Endothelial cell of umbilical vein (primary cell): Measurements from ENCODE around the gene ENPP5. TPM values are rescaled to one million over a fixed set of nuclear protein-coding genes. Genes with fewer than 3 reads are reported as not detected.

Experiments
- BruUV-seq: library from RNA; stranded (reverse); fragments of 400-500 nt; replicated peaks from 2 replicates; lab custom pipeline; 2021; lab: Mats Ljungman, UMichigan
- CTCF ChIA-PET: fragments of 300-600, 350-600 bp; sonication (Branson Sonifier 250); formaldehyde crosslinking; loops from one replicate; lab custom pipeline; 2021; ENCODE audit warnings: antibody characterized with exemption, inconsistent platforms; lab: Charles Lee
- POLR2A ChIA-PET: fragments of 300-600, 350-600 bp; sonication (Branson Sonifier 250); formaldehyde crosslinking; loops from one replicate; lab custom pipeline; 2021; ENCODE audit warnings: antibody characterized with exemption, inconsistent platforms; lab: Charles Lee
- DNase-seq: peaks from one replicate; pipeline ENCODE4 v3.0.0-alpha.2; 2011; ENCODE audit warnings: low read depth, low spot score
- FAIRE-seq: peaks from 2 replicates; lab custom pipeline; 2011; peaks lifted over from hg19 to GRCh38; lab: Jason Lieb, UNC
- H2AFZ ChIP-seq: 2 replicates; pipeline ENCODE4 v1.6.0; 2012; ENCODE audit warnings: low read depth, low read length, control low read depth, inconsistent platforms
- H3K27ac ChIP-seq: 2 replicates; pipeline ENCODE4 v1.5.1; 2011; ENCODE audit warnings: low read depth, mild to moderate bottlenecking, control low read depth, low read length, moderate library complexity; ENCODE audit not compliant: insufficient read depth
- H3K27me3 ChIP-seq, 2 experiments: 2 replicates each; pipeline versions ENCODE4 v1.6.0 to v1.6.1; 2011; ENCODE audit warnings: low read length in 2 of 2, mixed read lengths in 1 of 2; ENCODE audit not compliant: control insufficient read depth in 2 of 2, insufficient read depth in 2 of 2
- H3K36me3 ChIP-seq, 2 experiments: 2 replicates in 1 of 2; 3 replicates in 1 of 2; pipeline ENCODE4 v1.5.1; 2011; ENCODE audit warnings: low read length in 2 of 2, mild to moderate bottlenecking in 1 of 2, moderate library complexity in 1 of 2; ENCODE audit not compliant: control insufficient read depth in 2 of 2, insufficient read depth in 2 of 2; ENCODE audit errors: extremely low read depth in 1 of 2
- H3K4me1 ChIP-seq: 3 replicates; pipeline ENCODE4 v1.5.1; 2011; ENCODE audit warnings: mild to moderate bottlenecking, low read length; ENCODE audit not compliant: control insufficient read depth, insufficient read depth; ENCODE audit errors: extremely low read depth
- H3K4me2 ChIP-seq: 2 replicates; pipeline ENCODE4 v1.6.1; 2011; ENCODE audit warnings: low read length, control low read depth, mixed read lengths; ENCODE audit not compliant: insufficient read depth
- H3K4me3 ChIP-seq, 3 experiments: fragments of 200-600 bp in 1 of 3; sonication (generic), shearing (Covaris generic) in 1 of 3; replicated peaks in 1 of 3; 2 replicates each; pipeline ENCODE4 v1.5.1; 2011 to 2016; ENCODE audit warnings: control low read depth in 3 of 3, low read length in 3 of 3, mild to moderate bottlenecking in 2 of 3, inconsistent platforms in 1 of 3, low read depth in 1 of 3, moderate library complexity in 1 of 3; ENCODE audit not compliant: insufficient read depth in 1 of 3
- H3K79me2 ChIP-seq: 2 replicates; pipeline ENCODE4 v1.6.0; 2012; ENCODE audit warnings: low read length, inconsistent platforms; ENCODE audit not compliant: control insufficient read depth, insufficient read depth
- H3K9ac ChIP-seq: replicated peaks from 2 replicates; pipeline ENCODE3; 2011; ENCODE audit warnings: low read length, control low read depth; ENCODE audit not compliant: insufficient read depth; ENCODE audit errors: extremely low read depth
- H3K9me1 ChIP-seq: replicated peaks from 3 replicates; pipeline ENCODE4 v1.6.0; 2011; ENCODE audit warnings: mild to moderate bottlenecking, low read length; ENCODE audit not compliant: control insufficient read depth, insufficient read depth; ENCODE audit errors: extremely low read depth
- H3K9me3 ChIP-seq: replicated peaks from 2 replicates; pipeline ENCODE4 v1.5.1; 2012; ENCODE audit warnings: low read length, inconsistent platforms; ENCODE audit not compliant: control insufficient read depth, insufficient read depth
- H4K20me1 ChIP-seq: replicated peaks from 2 replicates; pipeline ENCODE3; 2011; ENCODE audit warnings: mild to moderate bottlenecking, low read length; ENCODE audit not compliant: control insufficient read depth, insufficient read depth; ENCODE audit errors: extremely low read depth
- EZH2 ChIP-seq: IDR thresholded peaks from 2 replicates; pipeline ENCODE4 v1.6.1; 2012; ENCODE audit warnings: borderline replicate concordance, low read depth, mild to moderate bottlenecking, moderate library complexity, low read length, inconsistent platforms; ENCODE audit not compliant: severe bottlenecking
- FOS ChIP-seq: IDR thresholded peaks from 2 replicates; pipeline ENCODE4 v1.6.1; 2011; ENCODE audit warnings: mild to moderate bottlenecking, low read length, moderate library complexity, borderline replicate concordance; ENCODE audit not compliant: insufficient read depth
- GATA2 ChIP-seq: IDR thresholded peaks from 2 replicates; pipeline ENCODE4 v1.7.0; 2011; ENCODE audit warnings: low read depth, mild to moderate bottlenecking, moderate library complexity, mixed read lengths, low read length; ENCODE audit not compliant: insufficient read length, insufficient read depth
- JUN ChIP-seq: IDR thresholded peaks from 2 replicates; pipeline ENCODE4 v1.6.1; 2011; ENCODE audit warnings: borderline replicate concordance, low read depth; ENCODE audit not compliant: insufficient read length, insufficient read depth
- MAX ChIP-seq: IDR thresholded peaks from 2 replicates; pipeline ENCODE4 v1.6.1; 2011; ENCODE audit not compliant: insufficient read depth, insufficient read length
- MYC ChIP-seq: IDR thresholded peaks from one replicate; pipeline ENCODE4 v1.6.1; 2011; ENCODE audit warnings: mild to moderate bottlenecking, low read depth, low read length
- POLR2A ChIP-seq: IDR thresholded peaks from 2 replicates; pipeline ENCODE4 v1.6.1; 2012; ENCODE audit warnings: low read depth, mild to moderate bottlenecking, control low read depth, low read length
- POLR2AphosphoS5 ChIP-seq: IDR thresholded peaks from 2 replicates; pipeline ENCODE4 v1.6.1; 2012; ENCODE audit warnings: low read depth, mild to moderate bottlenecking, control low read depth, low read length, moderate library complexity; ENCODE audit not compliant: insufficient read depth
- dilution Hi-C: fragments of 300-500 bp; cut with MboI; formaldehyde crosslinking; loops from one replicate; pipeline ENCODE4 v1.15.0; 2019; ENCODE audit warnings: low sequenced_read_pairs; ENCODE audit not compliant: extremely low pct_ligation_motif_present
- intact Hi-C: fragments of 100-400 bp; cut with micrococcal nuclease; formaldehyde crosslinking; loops from one replicate; pipeline ENCODE4 v1.10.0; 2022
- polyA plus RNA-seq, 4 experiments: library from polyadenylated mRNA; depleted of rRNA in 3 of 4; stranded (reverse) in 3 of 4; unstranded in 1 of 4; fragments of >200 nt; gene quantifications; 2 replicates each; pipeline versions ENCODE4 v1.2.1 to v1.2.3, GENCODE V29; 2011 to 2012; ENCODE audit warnings: missing spikeins in 1 of 4
- total RNA-seq: library from RNA; stranded (reverse); gene quantifications from 2 replicates; pipeline ENCODE4 v1.2.3, GENCODE V29; 2021
- TF ChIP-seq, protein P1 (sequence below), 2 donors: IDR thresholded peaks; 1 replicate in 1 of 2; 2 replicates in 1 of 2; pipeline ENCODE4 v1.5.1; 2011; ENCODE audit warnings: low read length in 2 of 2, mild to moderate bottlenecking in 2 of 2, moderate library complexity in 2 of 2, control low read depth in 1 of 2, inconsistent platforms in 1 of 2, low read depth in 1 of 2; ENCODE audit not compliant: insufficient read depth in 1 of 2; ENCODE audit errors: extremely low read depth in 1 of 2

ENPP5 gene
- total and polyA plus RNA-seq, 2 donors (not counting 3 experiments of a cell fraction or from before 2014, with no cell fraction given), result not detected

DNA sequence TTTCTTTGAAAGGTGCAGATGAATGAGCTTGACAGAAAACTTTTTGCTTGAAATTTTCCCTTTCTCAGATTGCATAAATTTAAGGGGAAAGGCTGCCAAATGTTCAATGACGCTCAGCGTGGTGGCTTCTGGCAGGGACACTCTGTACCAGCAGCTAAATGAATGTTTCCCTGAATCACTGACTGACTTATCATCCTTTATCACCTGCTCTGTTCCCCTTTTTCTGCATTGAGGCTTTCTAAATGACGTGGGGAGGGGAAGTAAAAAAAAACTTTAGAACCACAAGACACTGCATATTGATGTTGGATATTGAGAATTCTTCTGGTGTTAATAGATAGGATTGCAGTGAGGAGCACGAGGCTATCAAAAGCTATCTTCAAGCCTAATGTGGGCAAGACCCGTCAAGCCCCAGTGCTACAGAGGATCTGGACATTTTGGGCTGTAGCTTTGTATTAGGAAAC lies 46.9 kb upstream of the ENPP5 start:
- TF ChIP-seq POLR2A, result no peak
- TF ChIP-seq, protein P1, sequence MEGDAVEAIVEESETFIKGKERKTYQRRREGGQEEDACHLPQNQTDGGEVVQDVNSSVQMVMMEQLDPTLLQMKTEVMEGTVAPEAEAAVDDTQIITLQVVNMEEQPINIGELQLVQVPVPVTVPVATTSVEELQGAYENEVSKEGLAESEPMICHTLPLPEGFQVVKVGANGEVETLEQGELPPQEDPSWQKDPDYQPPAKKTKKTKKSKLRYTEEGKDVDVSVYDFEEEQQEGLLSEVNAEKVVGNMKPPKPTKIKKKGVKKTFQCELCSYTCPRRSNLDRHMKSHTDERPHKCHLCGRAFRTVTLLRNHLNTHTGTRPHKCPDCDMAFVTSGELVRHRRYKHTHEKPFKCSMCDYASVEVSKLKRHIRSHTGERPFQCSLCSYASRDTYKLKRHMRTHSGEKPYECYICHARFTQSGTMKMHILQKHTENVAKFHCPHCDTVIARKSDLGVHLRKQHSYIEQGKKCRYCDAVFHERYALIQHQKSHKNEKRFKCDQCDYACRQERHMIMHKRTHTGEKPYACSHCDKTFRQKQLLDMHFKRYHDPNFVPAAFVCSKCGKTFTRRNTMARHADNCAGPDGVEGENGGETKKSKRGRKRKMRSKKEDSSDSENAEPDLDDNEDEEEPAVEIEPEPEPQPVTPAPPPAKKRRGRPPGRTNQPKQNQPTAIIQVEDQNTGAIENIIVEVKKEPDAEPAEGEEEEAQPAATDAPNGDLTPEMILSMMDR (IDR thresholded peaks at IDR 0.05; ENCODE audit: extremely low read depth in 1 of 2, insufficient read depth in 1 of 2, low read depth in 1 of 2, low read length in 2 of 2), result no peak
- no peak for TF ChIP-seq GATA2
- TF ChIP-seq MYC, result no peak
- no peak for TF ChIP-seq EZH2
- H3K9me1 ChIP-seq, result no peaks in the 10 kb centered on the region
- ChIA-PET POLR2A (no interaction called here), CTCF (interaction anchor here (0.8 to 10.9 kb wide), 3 partner anchors 9 to 192 kb away, joined by 3 to 365 read pairs (median 3); no protein-coding TSS in a partner anchor)
- no peaks in the 10 kb centered on the region for H3K36me3 ChIP-seq
- no TSS peak for BruUV-seq
- intact Hi-C loops, result no loop called here
- H3K27me3 ChIP-seq, result peaks cover 3 to 16% of the 10 kb centered on the region in 2 experiments
- no peak overlapping the region for H3K4me2 ChIP-seq
- FAIRE-seq (no peak), DNase-seq (no peak)
- no peak overlapping the region for H2AFZ ChIP-seq
- H3K9ac ChIP-seq, result no peak overlapping the region
- dilution Hi-C loops, result no loop called here
- no peaks in the 10 kb centered on the region for H3K4me1 ChIP-seq
- H3K4me3 ChIP-seq, result no peak overlapping the region
- no peaks in the 10 kb centered on the region for H4K20me1 ChIP-seq
- H3K79me2 ChIP-seq, result no peaks in the 10 kb centered on the region
- H3K27ac ChIP-seq, result no peak overlapping the region
- H3K9me3 ChIP-seq, result no peaks in the 10 kb centered on the region

DNA sequence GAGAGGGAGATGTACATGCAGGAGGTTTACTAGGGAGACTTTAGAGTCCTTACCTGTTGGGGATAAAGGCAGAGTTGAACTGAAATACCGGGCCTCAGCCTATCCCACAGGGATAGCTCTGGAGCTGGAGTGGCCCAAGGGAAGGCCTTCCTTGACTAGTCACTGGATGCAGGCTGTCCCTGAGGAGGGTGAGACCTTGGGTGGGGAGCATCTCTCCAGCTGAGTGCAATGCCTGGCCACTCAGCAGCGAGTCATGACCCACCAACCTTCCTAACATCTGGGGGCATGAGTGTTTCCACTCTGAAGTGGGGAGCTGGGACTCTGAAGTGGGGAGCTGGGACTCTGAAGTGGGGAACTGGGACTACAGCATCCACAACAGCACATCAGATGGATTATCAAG lies 46.1 kb upstream of the ENPP5 start:
- DNase-seq, result no peak
- H3K9me3 ChIP-seq, result no peaks in the 10 kb centered on the region
- H3K4me1 ChIP-seq, result no peaks in the 10 kb centered on the region
- no peak overlapping the region for H3K4me3 ChIP-seq
- ChIA-PET CTCF (interaction anchor here (1.1 to 10.9 kb wide), 3 partner anchors 183 to 286 kb away, joined by 3 to 365 read pairs (median 3); no protein-coding TSS in a partner anchor), POLR2A (no interaction called here)
- no TSS peak for BruUV-seq
- dilution Hi-C loops, result no loop called here
- H3K9me1 ChIP-seq, result no peaks in the 10 kb centered on the region
- no peak overlapping the region for H3K4me2 ChIP-seq
- no peaks in the 10 kb centered on the region for H3K79me2 ChIP-seq
- intact Hi-C loops, result no loop called here
- no peak for TF ChIP-seq POLR2A
- no peak for TF ChIP-seq POLR2AphosphoS5
- TF ChIP-seq FOS, result no peak
- TF ChIP-seq MYC, result no peak
- no peak for TF ChIP-seq JUN
- TF ChIP-seq GATA2, result no peak
- no peak for TF ChIP-seq EZH2
- TF ChIP-seq MAX, result no peak
- TF ChIP-seq, protein P1 (IDR thresholded peaks at IDR 0.05; ENCODE audit: extremely low read depth in 1 of 2, insufficient read depth in 1 of 2, low read depth in 1 of 2, low read length in 2 of 2), result no peak
- no peak overlapping the region for H3K9ac ChIP-seq
- no peaks in the 10 kb centered on the region for H3K36me3 ChIP-seq
- H3K27ac ChIP-seq, result no peak overlapping the region
- H4K20me1 ChIP-seq, result no peaks in the 10 kb centered on the region
- H2AFZ ChIP-seq, result no peak overlapping the region
- H3K27me3 ChIP-seq, result peaks cover 3 to 15% of the 10 kb centered on the region in 2 experiments
- no peak for FAIRE-seq
